ENCODE results near the gene RPS6KA6. TPM values are rescaled to one million over a fixed set of nuclear protein-coding genes. Genes with fewer than 3 reads are reported as not detected.

RPS6KA6 gene
- total RNA-seq (2014; rRNA removed; shearing (Covaris generic)), result 7.7 and 7.9 TPM in 2 replicates

DNA sequence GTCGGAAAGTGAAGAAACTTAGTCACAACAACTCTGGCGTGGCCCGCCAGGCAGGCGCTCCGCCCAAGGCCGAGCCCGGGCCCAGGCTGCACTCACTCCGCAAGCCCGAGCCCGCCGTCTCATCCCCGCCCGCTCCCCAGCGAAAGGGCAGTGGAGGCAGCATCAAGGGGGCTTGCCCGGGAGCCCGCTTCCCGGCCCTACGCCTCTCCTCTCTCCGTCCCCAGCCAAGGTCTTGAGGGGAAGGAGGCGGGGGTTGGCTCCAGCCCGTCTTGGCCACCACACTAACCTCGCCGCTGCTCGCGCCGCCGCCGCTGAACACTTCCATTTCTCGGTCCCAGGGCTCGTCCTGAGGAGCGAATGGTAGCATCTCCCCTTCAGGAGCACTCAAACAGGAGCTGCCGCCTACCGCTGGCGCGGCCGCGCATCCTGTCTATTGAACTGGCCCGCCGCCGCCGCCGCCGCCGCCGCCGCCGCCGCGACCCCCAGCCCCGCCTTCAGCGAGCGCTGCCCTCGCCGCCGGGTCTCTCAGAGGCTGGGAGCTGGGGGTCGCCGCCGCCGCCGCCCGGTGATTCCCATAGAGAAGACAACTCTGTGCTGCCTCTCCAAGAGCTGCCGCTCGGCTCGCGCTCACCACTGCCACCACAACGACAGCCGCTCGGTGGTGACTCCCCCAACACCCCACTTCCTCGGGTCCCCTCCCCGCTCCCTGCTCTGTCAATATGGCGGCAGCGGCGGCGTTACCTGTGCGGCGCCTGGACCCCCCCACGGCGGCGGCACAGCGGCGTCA lies at the start of gene RPS6KA6:
Gene RPS6KA6 (minus strand): TSS at position 667 of the 787 bp plus-strand sequence. CDS start 300 bp downstream, at position 367.
- no peaks in the 10 kb centered on the region for H3K4me1 ChIP-seq
- peak; percentile 43 to 51 for DNase-seq
- no peaks in the 10 kb centered on the region for H3K9me3 ChIP-seq (replicated peaks)
- no peaks in the 10 kb centered on the region for H3K27me3 ChIP-seq
- peak within 1 kb of the TSS; percentile 87 for H3K4me3 ChIP-seq
- peak within 1 kb of the TSS; percentile 49 for H3K27ac ChIP-seq
- no peaks in the 10 kb centered on the region for H3K36me3 ChIP-seq

DNA sequence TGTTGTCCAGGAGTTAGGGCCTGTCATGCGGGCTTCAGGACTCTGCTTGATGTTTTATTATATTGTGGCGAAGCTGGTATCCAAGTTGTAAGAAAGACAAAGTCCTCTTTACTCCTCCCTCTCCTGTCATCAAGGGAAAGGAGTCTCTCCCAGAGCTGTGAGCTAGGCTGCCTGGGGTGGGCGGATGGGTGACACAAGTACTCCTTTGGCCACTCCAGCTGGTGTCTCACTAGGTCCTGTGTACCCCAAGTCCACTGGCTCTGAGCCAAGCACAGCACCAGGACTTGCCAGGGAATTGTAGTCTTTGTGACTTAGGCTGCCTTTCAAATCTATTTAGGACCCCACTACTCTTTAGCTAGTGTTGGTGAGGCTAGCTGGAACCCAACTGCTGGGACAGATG lies 36.7 kb upstream of the RPS6KA6 start:
- Histone ChIP-seq H3K27me3 (no peaks in the 10 kb centered on the region), H3K36me3 (no peaks in the 10 kb centered on the region), H3K27ac (no peak overlapping the region), H3K4me3 (no peak overlapping the region), H3K4me1 (no peaks in the 10 kb centered on the region), H3K9me3 (replicated peaks) (no peaks in the 10 kb centered on the region)
- no peak for DNase-seq

- Histone ChIP-seq H3K9me3 (replicated peaks) (no peaks in the 10 kb centered on the region), H3K27ac (no peak overlapping the region), H3K4me1 (0 out of 2 replicates have a peak, but pooled peaks cover 4% of the 10 kb centered on the region), H3K36me3 (no peaks in the 10 kb centered on the region), H3K27me3 (no peaks in the 10 kb centered on the region), H3K4me3 (no peak overlapping the region)
- DNase-seq, result no peak
Observed at GRCh38 chrX:84223261-84223660, 35.3 kb upstream of the RPS6KA6 start.

DNA sequence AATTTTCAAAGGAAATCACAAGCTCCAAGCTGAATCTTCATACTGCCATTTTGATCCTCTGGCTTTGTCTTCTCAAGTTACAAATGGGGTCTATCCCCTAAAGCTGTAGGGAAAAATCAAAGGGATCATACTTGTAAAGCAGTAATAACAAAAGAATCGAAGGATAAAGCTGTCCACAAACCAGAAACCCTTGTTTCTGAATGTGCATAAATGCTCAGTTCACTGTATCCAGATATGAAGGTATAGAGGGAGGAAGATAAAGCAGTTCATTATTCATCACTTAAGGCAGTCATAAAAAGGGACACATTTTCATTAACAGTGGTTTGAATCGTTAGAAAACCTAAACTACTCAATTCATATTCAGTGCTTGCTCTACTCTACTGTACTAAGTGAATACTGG lies 33.2 kb upstream of the RPS6KA6 start:
- H3K9me3 ChIP-seq (replicated peaks), result no peaks in the 10 kb centered on the region
- H3K27ac ChIP-seq, result no peak overlapping the region
- no peak overlapping the region for H3K4me3 ChIP-seq
- H3K27me3 ChIP-seq, result no peaks in the 10 kb centered on the region
- DNase-seq, result no peak
- 0 out of 2 replicates have a peak, but pooled peaks cover 7% of the 10 kb centered on the region for H3K4me1 ChIP-seq
- H3K36me3 ChIP-seq, result no peaks in the 10 kb centered on the region

GRCh38 chrX:84219551-84219950 lies 31.6 kb upstream of the RPS6KA6 start:
- no peak overlapping the region for H3K4me3 ChIP-seq
- 0 out of 2 replicates have a peak, but pooled peaks cover 7% of the 10 kb centered on the region for H3K4me1 ChIP-seq
- no peaks in the 10 kb centered on the region for H3K9me3 ChIP-seq (replicated peaks)
- H3K27me3 ChIP-seq, result no peaks in the 10 kb centered on the region
- no peaks in the 10 kb centered on the region for H3K36me3 ChIP-seq
- DNase-seq, result peak; percentile 2 to 32
- no peak overlapping the region for H3K27ac ChIP-seq

- H3K27ac ChIP-seq, result no peak overlapping the region
- 0 out of 2 replicates have a peak, but pooled peaks cover 7% of the 10 kb centered on the region for H3K4me1 ChIP-seq
- H3K27me3 ChIP-seq, result no peaks in the 10 kb centered on the region
- H3K9me3 ChIP-seq (replicated peaks), result no peaks in the 10 kb centered on the region
- no peak for DNase-seq
- no peaks in the 10 kb centered on the region for H3K36me3 ChIP-seq
- no peak overlapping the region for H3K4me3 ChIP-seq
Observed at GRCh38 chrX:84218726-84219125, 30.7 kb upstream of the RPS6KA6 start.

GRCh38 chrX:84216881-84217280 lies 28.9 kb upstream of the RPS6KA6 start:
- no peaks in the 10 kb centered on the region for H3K27me3 ChIP-seq
- no peak overlapping the region for H3K4me3 ChIP-seq
- no peaks in the 10 kb centered on the region for H3K36me3 ChIP-seq
- no peak for DNase-seq
- H3K4me1 ChIP-seq, result 0 out of 2 replicates have a peak, but pooled peaks cover 7% of the 10 kb centered on the region
- no peak overlapping the region for H3K27ac ChIP-seq
- no peaks in the 10 kb centered on the region for H3K9me3 ChIP-seq (replicated peaks)

DNA sequence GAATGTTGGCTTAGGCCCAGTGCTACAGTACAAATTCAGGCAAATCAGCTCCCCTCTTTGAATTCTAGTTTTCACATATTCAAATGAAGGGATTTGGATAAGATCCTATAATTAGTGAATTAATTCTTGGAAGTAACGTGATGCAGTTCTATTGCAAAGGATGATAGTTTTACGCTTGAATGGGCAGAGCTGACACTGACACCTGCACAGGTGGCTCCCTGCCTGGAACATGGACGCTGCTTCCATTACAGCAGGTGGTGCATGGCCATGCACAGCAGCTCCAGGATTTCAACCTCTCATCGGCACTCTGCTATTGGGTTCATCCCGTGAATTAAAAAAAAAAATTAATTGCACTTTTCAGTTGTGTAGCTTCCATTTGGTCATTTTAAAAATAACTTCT lies 28.4 kb upstream of the RPS6KA6 start:
- no peak for DNase-seq
- H3K27ac ChIP-seq, result no peak overlapping the region
- no peak overlapping the region for H3K4me3 ChIP-seq
- H3K27me3 ChIP-seq, result no peaks in the 10 kb centered on the region
- H3K9me3 ChIP-seq (replicated peaks), result no peaks in the 10 kb centered on the region
- no peaks in the 10 kb centered on the region for H3K36me3 ChIP-seq
- H3K4me1 ChIP-seq, result 0 out of 2 replicates have a peak, but pooled peaks cover 7% of the 10 kb centered on the region

DNA sequence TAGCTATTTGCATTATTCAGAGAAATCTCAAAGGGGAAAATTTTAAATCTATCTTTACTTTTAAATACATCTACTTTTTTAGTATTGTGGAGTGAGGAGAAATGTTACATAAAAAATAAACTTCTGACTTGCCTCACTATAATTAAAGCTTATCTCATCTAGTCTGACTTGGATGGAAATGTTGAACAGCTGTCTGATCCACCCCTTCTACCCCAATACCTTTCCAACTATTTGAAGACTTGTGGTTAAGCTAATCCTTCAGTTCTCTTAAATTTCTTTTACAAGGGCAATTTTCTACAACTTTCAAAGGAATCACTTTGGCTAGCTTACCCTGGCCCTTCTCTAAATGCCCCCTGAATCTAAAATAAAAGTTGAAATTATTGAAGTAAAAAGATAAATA lies 17.3 kb upstream of the RPS6KA6 start:
- no peaks in the 10 kb centered on the region for H3K9me3 ChIP-seq (replicated peaks)
- H3K27ac ChIP-seq, result peak overlapping the region; percentile 9; the same call in 1 of the 2 replicates
- no peaks in the 10 kb centered on the region for H3K27me3 ChIP-seq
- H3K36me3 ChIP-seq, result no peaks in the 10 kb centered on the region
- peak in 1 of 2 experiments; percentile 57 for DNase-seq
- peaks cover 15% of the 10 kb centered on the region; the same call in 1 of the 2 replicates for H3K4me1 ChIP-seq
- no peak overlapping the region for H3K4me3 ChIP-seq

GRCh38 chrX:84199688-84200087 lies 11.7 kb upstream of the RPS6KA6 start:
- Histone ChIP-seq H3K27me3 (no peaks in the 10 kb centered on the region), H3K4me1 (peaks cover 11% of the 10 kb centered on the region; the same call in 1 of the 2 replicates), H3K27ac (no peak overlapping the region), H3K9me3 (replicated peaks) (no peaks in the 10 kb centered on the region), H3K36me3 (no peaks in the 10 kb centered on the region), H3K4me3 (no peak overlapping the region)
- no peak for DNase-seq

DNA sequence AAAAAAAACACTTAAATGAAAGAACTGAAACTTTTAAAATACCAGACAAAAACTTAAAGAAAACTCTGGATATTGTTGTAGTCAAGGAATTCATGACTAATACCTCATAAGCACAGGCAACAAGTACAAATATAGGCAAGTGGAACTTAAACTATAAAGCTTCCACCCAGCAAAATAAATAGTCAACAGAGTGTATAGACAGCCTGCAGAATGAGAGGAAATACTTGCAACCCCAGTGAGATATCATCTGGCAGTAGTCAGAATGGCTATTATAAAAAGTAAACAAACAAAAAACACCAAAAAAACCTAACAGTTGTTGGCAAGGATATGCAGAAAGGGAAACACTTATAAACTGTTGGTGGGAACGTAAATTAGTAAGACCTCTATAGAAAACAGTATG lies 9.6 kb upstream of the RPS6KA6 start:
- Histone ChIP-seq H3K36me3 (no peaks in the 10 kb centered on the region), H3K4me1 (no peaks in the 10 kb centered on the region), H3K4me3 (no peak overlapping the region), H3K27me3 (no peaks in the 10 kb centered on the region), H3K9me3 (replicated peaks) (no peaks in the 10 kb centered on the region), H3K27ac (no peak overlapping the region)
- no peak for DNase-seq

DNA sequence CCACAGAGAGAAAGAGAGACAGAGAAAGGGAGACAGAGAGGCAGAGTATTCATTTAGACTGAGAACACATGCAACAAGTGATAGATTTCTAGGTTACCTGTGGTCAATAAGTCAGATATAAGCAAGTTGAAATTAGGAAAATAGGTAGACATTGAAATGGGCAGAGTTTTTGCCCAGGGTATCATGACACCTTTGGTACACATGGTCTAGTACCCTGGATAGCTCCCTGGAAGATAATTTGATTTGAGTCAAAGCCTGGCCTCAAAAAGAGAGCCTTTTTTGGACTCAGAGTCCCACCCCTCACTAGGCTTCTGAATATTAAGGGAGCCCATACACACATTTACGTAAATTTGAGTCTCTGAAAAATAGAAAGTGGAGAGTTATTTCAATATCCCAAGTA lies 4.0 kb upstream of the RPS6KA6 start:
- DNase-seq, result no peak
- Histone ChIP-seq H3K27me3 (no peaks in the 10 kb centered on the region), H3K36me3 (no peaks in the 10 kb centered on the region), H3K4me1 (no peaks in the 10 kb centered on the region), H3K27ac (no peak overlapping the region), H3K9me3 (replicated peaks) (no peaks in the 10 kb centered on the region), H3K4me3 (no peak overlapping the region)

- H3K9me3 ChIP-seq (replicated peaks), result no peaks in the 10 kb centered on the region
- DNase-seq, result no peak
Observed at GRCh38 chrX:84189125-84189524, 1.1 kb upstream of the RPS6KA6 start.

DNA sequence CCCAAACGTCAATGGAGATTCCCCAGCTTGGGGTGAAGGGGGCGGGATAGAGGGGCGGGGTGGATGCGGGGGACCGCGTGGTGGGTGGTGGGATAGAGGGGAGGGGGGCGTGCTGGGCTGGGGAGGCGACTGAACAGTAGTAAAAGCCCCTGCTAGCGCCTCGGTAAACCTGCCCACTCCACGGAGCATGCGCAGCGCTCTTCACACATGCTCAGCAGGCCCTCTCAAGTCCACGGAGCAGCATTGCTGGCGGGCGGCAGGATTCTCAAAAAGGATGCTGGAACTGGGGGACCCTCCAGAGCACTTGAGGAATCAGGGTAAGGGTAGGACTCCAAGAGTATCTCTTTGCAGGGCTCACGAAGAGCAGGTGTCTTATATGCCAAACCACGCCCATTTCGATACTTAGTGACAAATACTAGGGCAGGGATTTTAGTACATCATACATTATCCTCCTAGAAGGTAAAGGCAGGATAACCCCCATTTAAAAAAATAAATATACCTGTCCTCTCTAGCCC lies 378 bp upstream of the RPS6KA6 start:
- H3K9me3 ChIP-seq (replicated peaks), result no peaks in the 10 kb centered on the region
- H3K4me3 ChIP-seq, result peak overlapping the region; percentile 87
- no peak overlapping the region for H3K27ac ChIP-seq
- H3K36me3 ChIP-seq, result no peaks in the 10 kb centered on the region
- peak; percentile 71 to 77 for DNase-seq
- no peaks in the 10 kb centered on the region for H3K4me1 ChIP-seq
- no peaks in the 10 kb centered on the region for H3K27me3 ChIP-seq

More at GRCh38 chrX:84189125-84189524, 1.1 kb upstream of the RPS6KA6 start:
- Histone ChIP-seq H3K4me3 (no peak overlapping the region), H3K36me3 (no peaks in the 10 kb centered on the region), H3K27ac (no peak overlapping the region), H3K4me1 (no peaks in the 10 kb centered on the region), H3K27me3 (no peaks in the 10 kb centered on the region)

Data from SJCRH30 (cell line).